Heart right ventricle (tissue), 16 donors: ENCODE results near the gene CDR2. TPM values are rescaled to one million over a fixed set of nuclear protein-coding genes. Genes with fewer than 3 reads are reported as not detected.
A peak's percentile ranks its signal among the peaks of the same experiment; 100 is the strongest.

Experiments
- ATAC-seq, 8 donors: fragments of 200-7000 bp; cut with Tn5 transposase; one replicate each; pipeline ENCODE4 v1.9.1; 2020; ENCODE audit warnings: mild to moderate bottlenecking in 8 of 8, moderate library complexity in 8 of 8, moderate number of reproducible peaks in 1 of 8
- DNase-seq, 2 donors: peaks; one replicate each; pipeline ENCODE4 v3.0.0-alpha.2; 2020
- H3K27ac ChIP-seq, 10 donors: fragments of 200-600 bp; sonication (generic) in 2 of 10; one replicate each; pipeline versions ENCODE4 v1.5.0 to v1.8.0; 2020 to 2022; ENCODE audit warnings: mild to moderate bottlenecking in 3 of 10
- H3K27me3 ChIP-seq, 7 donors: fragments of 200-600 bp; one replicate each; pipeline ENCODE4 v1.8.0; 2021 to 2022; ENCODE audit warnings: mild to moderate bottlenecking in 2 of 7
- H3K36me3 ChIP-seq, 9 donors: fragments of 200-600 bp; sonication (generic) in 1 of 9; one replicate each; pipeline versions ENCODE4 v1.5.0 to v1.8.0; 2020 to 2022; ENCODE audit warnings: mild to moderate bottlenecking in 2 of 9
- H3K4me1 ChIP-seq, 9 donors: fragments of 200-600 bp; sonication (generic) in 1 of 9; one replicate each; pipeline versions ENCODE4 v1.5.0 to v1.8.0; 2020 to 2022; ENCODE audit warnings: mild to moderate bottlenecking in 4 of 9
- H3K4me3 ChIP-seq, 10 donors: fragments of 200-600 bp; sonication (generic) in 2 of 10; one replicate each; pipeline versions ENCODE4 v1.5.0 to v1.8.0; 2020 to 2022; ENCODE audit warnings: mild to moderate bottlenecking in 7 of 10, moderate library complexity in 2 of 10
- H3K9me3 ChIP-seq, 11 donors: fragments of 200-600 bp in 10 of 11; sonication (generic) in 2 of 11; one replicate each; pipeline versions ENCODE4 v1.5.0 to v1.8.0; 2013 to 2022; ENCODE audit warnings: mild to moderate bottlenecking in 2 of 11, control low read depth in 1 of 11, moderate library complexity in 1 of 11
- WGBS, 2 donors: extraction: QIAGEN DNeasy Blood & Tissue Kit; methylation state at CpG; one replicate each; pipeline ENCODE4 v1.1.7; 2013; ENCODE audit warnings: inconsistent platforms in 1 of 2; 5-methylcytosine and 5-hydroxymethylcytosine counted together
- intact Hi-C, 10 donors: fragments of 100-400 bp; cut with DNase I; formaldehyde crosslinking; loops; one replicate each; pipeline versions ENCODE4 v1.11.1 to v1.14.2; 2022
- polyA plus RNA-seq, 2 donors: library from polyadenylated mRNA; stranded (reverse); fragments of 200-250 nt; gene quantifications; one replicate each; pipeline ENCODE4 v1.2.3, GENCODE V29; 2013
- total RNA-seq, 10 donors: library from RNA; stranded (reverse); fragmentation: NEBNext Ultra II Directional in 3 of 10; extraction: Animal tissue kit (Norgen Biotek cat#: 25700) in 3 of 10; gene quantifications; one replicate each; pipeline versions ENCODE4 v1.2.1 to v1.2.4, GENCODE V29; 2021 to 2023
- TF ChIP-seq, protein P1 (sequence below), 9 donors: fragments of 200-600 bp; sonication (generic) in 2 of 9; IDR thresholded peaks; one replicate each; pipeline versions ENCODE4 v1.5.0 to v1.8.0; 2021 to 2022; ENCODE audit warnings: antibody characterized with exemption in 9 of 9, mild to moderate bottlenecking in 5 of 9, moderate library complexity in 1 of 9
- donor health status: Arrhythmogenic right ventricular cardiomyopathy.
- donor health status: ischemic (EF 13 %, LVEDD 7.1; RV severe dilation, severe dysfunction).
- donor health status: healthy with polysubstance abuse.
- donor health status: DM: no; HTN: yes; CAD: no.
- donor health status: DM: no; HTN: no; CAD: no.
- donor health status: ischemic (EF 25% LVEDD 6.9; RV normal size, moderate dysfunction).
- donor health status: ischemic (EF 25% LVEDD 5.7; RV mildly dilated, moderate dysfunction).
- donor health status: healthy.
- donor health status: DM: yes; HTN: yes; CAD: no.
- donor health status: Ischemic cardiomyopathy.
- donor health status: ischemic (EF 35%, LVEDD 5.7; RV mildly dilated, moderate dysfunction).
- donor health status: nonischemic (EF 11% LVEDD 7.7; RV severe dilation, severe dysfunction).
- donor health status: DM: yes; HTN: yes; CAD: no.
- donor health status: PGD.
- donor health status: ischemic (EF 29% LVEDD 5.4; RV normal size, mild dysfunction).
- donor health status: nonischemic (EF 23%, LVEDD 6.1; RV moderate dilation, normal function).

The CDR2 gene
- total and polyA plus RNA-seq, 12 donors = 4.2 to 8.4 (median 6.9) TPM

- no peak overlapping the region for H3K4me3 ChIP-seq
- DNase-seq (no peak), ATAC-seq (no peak)
- H3K4me1 ChIP-seq = peaks cover 0 to 50% (median 8%) of the 10 kb centered on the region in 9 donors
- H3K27me3 ChIP-seq = no peaks in the 10 kb centered on the region
- H3K27ac ChIP-seq = peak overlapping the region in 1 of 10 donors; percentile 74
- intact Hi-C loops = no loop called here
- no peaks in the 10 kb centered on the region for H3K9me3 ChIP-seq
- peaks cover 0 to 54% (median 0%) of the 10 kb centered on the region in 9 donors for H3K36me3 ChIP-seq
- WGBS, 2 donors = 90 to 91% methylated on average over 7 of the region's 7 CpGs
- TF ChIP-seq, protein P1, sequence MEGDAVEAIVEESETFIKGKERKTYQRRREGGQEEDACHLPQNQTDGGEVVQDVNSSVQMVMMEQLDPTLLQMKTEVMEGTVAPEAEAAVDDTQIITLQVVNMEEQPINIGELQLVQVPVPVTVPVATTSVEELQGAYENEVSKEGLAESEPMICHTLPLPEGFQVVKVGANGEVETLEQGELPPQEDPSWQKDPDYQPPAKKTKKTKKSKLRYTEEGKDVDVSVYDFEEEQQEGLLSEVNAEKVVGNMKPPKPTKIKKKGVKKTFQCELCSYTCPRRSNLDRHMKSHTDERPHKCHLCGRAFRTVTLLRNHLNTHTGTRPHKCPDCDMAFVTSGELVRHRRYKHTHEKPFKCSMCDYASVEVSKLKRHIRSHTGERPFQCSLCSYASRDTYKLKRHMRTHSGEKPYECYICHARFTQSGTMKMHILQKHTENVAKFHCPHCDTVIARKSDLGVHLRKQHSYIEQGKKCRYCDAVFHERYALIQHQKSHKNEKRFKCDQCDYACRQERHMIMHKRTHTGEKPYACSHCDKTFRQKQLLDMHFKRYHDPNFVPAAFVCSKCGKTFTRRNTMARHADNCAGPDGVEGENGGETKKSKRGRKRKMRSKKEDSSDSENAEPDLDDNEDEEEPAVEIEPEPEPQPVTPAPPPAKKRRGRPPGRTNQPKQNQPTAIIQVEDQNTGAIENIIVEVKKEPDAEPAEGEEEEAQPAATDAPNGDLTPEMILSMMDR (IDR thresholded peaks at IDR 0.05) = no peak
Measured at GRCh38 chr16:22356930-22357634, 17.3 kb downstream of the CDR2 start.

GRCh38 chr16:22355487-22355908 lies 18.9 kb downstream of the CDR2 start:
- ATAC-seq (no peak), DNase-seq (no peak)
- intact Hi-C loops = no loop called here
- TF ChIP-seq, protein P1 (IDR thresholded peaks at IDR 0.05) = no peak
- Histone ChIP-seq H3K27ac (peak overlapping the region in 1 of 10 donors; percentile 2), H3K9me3 (no peaks in the 10 kb centered on the region), H3K36me3 (peaks cover 0 to 41% (median 0%) of the 10 kb centered on the region in 9 donors), H3K4me3 (no peak overlapping the region), H3K4me1 (peaks cover 0 to 46% (median 8%) of the 10 kb centered on the region in 9 donors), H3K27me3 (no peaks in the 10 kb centered on the region)

- Histone ChIP-seq H3K9me3 (no peaks in the 10 kb centered on the region), H3K27ac (peak overlapping the region in 2 of 10 donors; percentile 46 to 56), H3K27me3 (no peaks in the 10 kb centered on the region), H3K36me3 (peaks cover 0 to 54% (median 4%) of the 10 kb centered on the region in 9 donors), H3K4me1 (peaks cover 0 to 46% (median 8%) of the 10 kb centered on the region in 9 donors), H3K4me3 (no peak overlapping the region)
- ATAC-seq = no peak
- intact Hi-C loops = no loop called here
- 71 to 72% methylated on average over 5 of the region's 5 CpGs for WGBS, 2 donors
- DNase-seq = no peak
- TF ChIP-seq, protein P1 (IDR thresholded peaks at IDR 0.05) = no peak
Measured at GRCh38 chr16:22353933-22354541, 20.4 kb downstream of the CDR2 start.

DNA sequence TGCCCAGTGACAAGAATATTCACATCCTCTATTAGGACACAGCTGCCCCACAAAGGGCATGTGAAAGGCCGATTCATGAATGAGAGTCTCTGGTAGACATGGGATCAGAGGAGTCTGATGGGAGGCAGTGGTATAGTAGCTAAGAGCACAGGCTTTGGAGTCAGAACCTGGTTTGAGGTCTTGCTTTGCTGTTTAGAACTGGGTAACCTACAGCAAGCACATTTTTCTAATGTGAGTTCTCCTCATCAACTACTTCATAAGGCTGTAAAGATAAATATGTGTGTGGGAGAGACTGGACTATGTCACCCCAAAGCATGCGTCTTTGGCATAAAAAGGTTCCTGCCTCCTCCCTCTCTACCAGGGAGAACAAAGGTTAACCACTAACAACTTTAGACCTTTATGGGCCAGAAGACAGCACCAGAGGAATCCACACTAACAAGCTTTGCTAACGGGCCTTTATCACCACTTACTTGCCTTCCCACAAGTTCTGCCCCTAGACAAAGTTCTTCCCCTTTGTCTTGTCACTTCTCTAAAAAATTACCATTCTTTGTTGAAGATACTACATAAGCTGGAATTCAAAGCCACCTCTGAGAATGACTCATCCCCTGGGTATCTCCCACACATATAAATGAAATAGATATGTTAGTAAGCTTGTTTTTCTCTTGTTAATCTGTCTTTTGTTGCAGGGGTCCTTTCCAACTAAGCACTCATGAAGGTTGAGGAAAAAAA lies 21.1 kb downstream of the CDR2 start:
- H3K4me3 ChIP-seq = no peak overlapping the region
- TF ChIP-seq, protein P1 (IDR thresholded peaks at IDR 0.05) = no peak
- no peaks in the 10 kb centered on the region for H3K9me3 ChIP-seq
- H3K27ac ChIP-seq = peak overlapping the region in 3 of 10 donors; percentile 23 to 56 (median 46)
- peaks cover 0 to 60% (median 4%) of the 10 kb centered on the region in 9 donors for H3K36me3 ChIP-seq
- no peak for DNase-seq
- WGBS, 2 donors = 53 to 65% methylated on average over 3 of the region's 3 CpGs
- ATAC-seq = peak in 4 of 8 donors; percentile 30 to 45 (median 42)
- H3K27me3 ChIP-seq = no peaks in the 10 kb centered on the region
- peaks cover 0 to 46% (median 8%) of the 10 kb centered on the region in 9 donors for H3K4me1 ChIP-seq
- intact Hi-C loops = no loop called here
